Panc1 (cell line): ENCODE results near the gene UMAD1. TPM values are rescaled to one million over a fixed set of nuclear protein-coding genes. Genes with fewer than 3 reads are reported as not detected.

Experiments used
- ATAC-seq: fragments of 200-7000 bp; cut with Tn5 transposase; 2 replicates; pipeline ENCODE4 v1.9.1; 2020; ENCODE audit warnings: mild to moderate bottlenecking, moderate library complexity
- BruUV-seq: library from RNA; stranded (reverse); fragments of 400-500 nt; replicated peaks from 2 replicates; lab custom pipeline; 2021; lab: Mats Ljungman, UMichigan
- CTCF ChIA-PET: fragments of 300-600 bp; sonication (Branson Sonifier 250); formaldehyde crosslinking; loops from one replicate; lab custom pipeline; 2022; ENCODE audit warnings: antibody characterized with exemption; lab: Charles Lee
- POLR2A ChIA-PET: fragments of 300-600 bp; sonication (Branson Sonifier 250); formaldehyde crosslinking; loops from one replicate; lab custom pipeline; 2022; ENCODE audit warnings: antibody characterized with exemption; lab: Charles Lee
- DNase-seq: peaks from one replicate; pipeline ENCODE4 v3.0.0-alpha.2; 2010; ENCODE audit warnings: low read depth, low spot score
- H3K27ac ChIP-seq: 2 replicates; pipeline ENCODE4 v1.5.1; 2011; ENCODE audit warnings: mild to moderate bottlenecking, low read length, inconsistent platforms
- H3K27me3 ChIP-seq: fragments of 200-500 bp; sonication (Bioruptor generic); 2 replicates; pipeline ENCODE4 v1.6.0; 2014; ENCODE audit warnings: low read length, inconsistent platforms; ENCODE audit not compliant: control insufficient read depth, insufficient read depth
- H3K36me3 ChIP-seq: fragments of 200-500 bp; sonication (Bioruptor generic); 2 replicates; pipeline ENCODE4 v1.5.1; 2014; ENCODE audit warnings: inconsistent platforms, mild to moderate bottlenecking, low read length, moderate library complexity; ENCODE audit not compliant: control insufficient read depth, insufficient read depth
- H3K4me1 ChIP-seq: 2 replicates; pipeline ENCODE4 v1.5.1; 2011; ENCODE audit warnings: inconsistent platforms, mild to moderate bottlenecking, low read length, moderate library complexity; ENCODE audit not compliant: control insufficient read depth, insufficient read depth
- H3K4me3 ChIP-seq, 2 experiments: 2 replicates each; pipeline ENCODE4 v1.5.1; 2011 to 2012; ENCODE audit warnings: low read depth in 2 of 2, low read length in 2 of 2, mild to moderate bottlenecking in 2 of 2, inconsistent platforms in 1 of 2, moderate library complexity in 1 of 2
- H3K9me3 ChIP-seq: fragments of 200-500 bp; sonication (Bioruptor generic); 2 replicates; pipeline ENCODE4 v1.5.1; 2014; ENCODE audit warnings: low read depth, mild to moderate bottlenecking, inconsistent platforms, low read length, moderate library complexity; ENCODE audit not compliant: control insufficient read depth, insufficient read depth
- CTCF ChIP-seq: fragments of 450-650 bp; IDR thresholded peaks from 2 replicates; pipeline ENCODE4 v1.5.1; 2017; ENCODE audit warnings: mild to moderate bottlenecking
- POLR2AphosphoS5 ChIP-seq: IDR thresholded peaks from 2 replicates; pipeline ENCODE4 v1.6.1; 2012; ENCODE audit warnings: mild to moderate bottlenecking, low read depth, low read length, moderate library complexity
- REST ChIP-seq, 2 experiments: IDR thresholded peaks; 2 replicates each; pipeline ENCODE4 v1.6.1; 2011 to 2012; ENCODE audit warnings: low read depth in 2 of 2, control low read depth in 1 of 2, low read length in 1 of 2, mild to moderate bottlenecking in 1 of 2, moderate library complexity in 1 of 2; ENCODE audit not compliant: insufficient read depth in 1 of 2
- SIN3A ChIP-seq: IDR thresholded peaks from 2 replicates; pipeline ENCODE4 v1.6.1; 2012; ENCODE audit warnings: low read depth, mild to moderate bottlenecking, low read length, moderate library complexity, borderline replicate concordance; ENCODE audit not compliant: insufficient read depth
- TCF7L2 ChIP-seq: IDR thresholded peaks from 2 replicates; pipeline ENCODE4 v1.6.1; 2011; ENCODE audit warnings: mild to moderate bottlenecking, low read depth, low read length, inconsistent platforms
- in situ Hi-C: cut with HindIII; loops from 2 replicates; pipeline ENCODE4 v1.10.0; 2016; ENCODE audit warnings: low sequenced_read_pairs, low pct_unique_long_range_greater_than_20kb
- intact Hi-C: fragments of 100-400 bp; cut with micrococcal nuclease; formaldehyde crosslinking; loops from one replicate; pipeline ENCODE4 v1.10.0; 2022; ENCODE audit not compliant: unreplicated experiment
- total RNA-seq: library from RNA; stranded (reverse); gene quantifications from one replicate; pipeline ENCODE4 v1.2.1, GENCODE V29; 2021; ENCODE audit not compliant: unreplicated experiment

UMAD1 gene
- total RNA-seq, 1 experiment from 2014 or later = 19.9 TPM

DNA sequence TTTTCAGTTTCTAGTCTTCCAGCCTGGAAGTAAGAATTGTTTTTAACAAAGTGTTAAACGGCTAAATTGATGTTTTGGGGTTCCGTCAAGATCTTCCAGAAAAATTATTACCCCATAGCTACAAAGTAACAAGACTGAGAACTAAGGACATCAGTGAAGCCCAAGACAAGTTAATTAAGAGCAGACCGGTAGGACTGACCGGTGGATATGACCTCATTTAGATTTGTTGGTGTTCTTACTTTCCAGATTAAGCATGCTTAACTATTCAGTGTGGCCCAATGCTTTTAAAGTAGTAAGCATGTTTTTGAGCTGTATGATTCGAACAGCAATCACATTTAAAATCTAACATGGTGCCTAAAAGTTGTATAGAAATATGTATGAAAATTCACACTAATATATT lies 151.0 kb downstream of the UMAD1 start:
- Histone ChIP-seq H3K9me3 (no peaks in the 10 kb centered on the region), H3K27ac (no peak overlapping the region), H3K4me1 (no peaks in the 10 kb centered on the region), H3K4me3 (no peak overlapping the region), H3K27me3 (no peaks in the 10 kb centered on the region), H3K36me3 (no peaks in the 10 kb centered on the region)
- no peak for DNase-seq
- in situ Hi-C loops = no loop called here
- TF ChIP-seq TCF7L2 (no peak), POLR2AphosphoS5 (no peak), CTCF (no peak), REST (IDR thresholded peaks at IDR 0.05; ENCODE audit: insufficient read depth in 1 of 2, low read depth in 2 of 2, low read length in 1 of 2) (no peak), SIN3A (no peak)
- BruUV-seq = no TSS peak
- ChIA-PET CTCF (no interaction called here), POLR2A (no interaction called here)
- ATAC-seq = no peak
- intact Hi-C loops = no loop called here

GRCh38 chr7:7792056-7792455 lies 151.5 kb downstream of the UMAD1 start:
- TF ChIP-seq POLR2AphosphoS5 (no peak), TCF7L2 (no peak), CTCF (no peak), REST (IDR thresholded peaks at IDR 0.05; ENCODE audit: insufficient read depth in 1 of 2, low read depth in 2 of 2, low read length in 1 of 2) (no peak), SIN3A (no peak)
- Histone ChIP-seq H3K36me3 (no peaks in the 10 kb centered on the region), H3K9me3 (no peaks in the 10 kb centered on the region), H3K4me3 (no peak overlapping the region), H3K27me3 (no peaks in the 10 kb centered on the region), H3K4me1 (no peaks in the 10 kb centered on the region), H3K27ac (no peak overlapping the region)
- ATAC-seq (no peak), DNase-seq (no peak)
- BruUV-seq = no TSS peak
- in situ Hi-C loops (no loop called here), intact Hi-C loops (no loop called here)
- ChIA-PET CTCF (no interaction called here), POLR2A (no interaction called here)
